Measurements from ENCODE around the gene CDH6.

The CDH6 gene

DNA sequence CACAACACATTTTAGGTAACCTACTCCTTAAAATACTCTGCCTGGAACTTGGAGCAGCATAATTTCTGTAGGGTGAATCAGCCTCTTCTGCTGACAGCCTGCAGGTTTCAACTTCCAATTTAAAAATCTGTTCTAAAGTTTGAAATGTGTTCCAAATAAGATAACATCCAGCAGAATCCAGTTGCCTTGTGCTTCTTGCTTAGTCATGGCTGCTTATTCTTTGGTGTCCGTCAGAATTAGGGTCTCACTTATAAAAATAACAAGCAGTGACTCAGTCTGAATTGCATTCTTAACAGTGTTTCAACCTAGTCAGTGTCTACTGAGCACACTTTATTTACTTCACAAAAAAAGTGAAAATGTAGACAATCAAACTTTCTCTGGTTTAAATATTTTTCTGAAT is 3.7 kb downstream of the CDH6 start:
- DNase-seq (ENCODE audit: low read depth in 2 of 2): no peak

DNA sequence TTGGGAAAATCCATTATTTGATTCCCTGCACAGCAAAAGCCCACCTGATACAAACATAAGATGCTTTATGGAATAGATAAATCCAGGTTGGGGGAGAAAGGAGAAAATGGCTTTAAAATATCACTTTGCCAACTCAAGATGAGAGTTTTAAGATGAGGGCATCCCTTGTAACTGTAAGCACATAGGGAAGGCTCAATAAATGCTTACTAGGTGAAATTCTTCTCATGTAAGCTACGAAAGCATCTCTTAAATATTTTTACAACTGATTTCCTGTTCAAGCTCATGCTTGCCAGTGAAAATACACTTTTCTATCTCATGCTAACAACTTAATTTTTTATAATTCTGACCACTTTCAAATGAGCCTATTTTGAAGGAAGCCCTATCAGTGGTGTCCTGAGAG is 11.5 kb downstream of the CDH6 start:
- DNase-seq (ENCODE audit: low read depth in 2 of 2): no peak

DNA sequence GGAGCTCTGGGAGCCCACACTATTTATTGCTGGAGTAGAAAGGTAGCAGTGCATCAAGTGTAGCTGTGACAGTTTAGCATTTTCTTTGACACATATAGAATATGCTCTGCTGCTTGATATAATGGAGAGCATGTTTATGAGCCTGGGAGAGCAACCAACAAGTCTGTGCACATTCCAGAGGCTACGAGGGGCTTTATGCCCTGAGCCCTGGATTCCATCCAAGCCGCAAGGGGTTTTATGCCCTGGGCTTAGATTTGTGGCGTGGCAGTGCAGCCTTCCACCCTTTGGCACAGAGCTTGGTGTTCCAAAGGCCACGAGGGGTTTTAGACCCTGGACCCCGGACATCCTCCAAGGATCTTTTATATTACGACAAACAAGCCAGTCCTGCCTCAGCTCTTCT is 14.6 kb downstream of the CDH6 start:
- no peak for DNase-seq (ENCODE audit: low read depth in 2 of 2)

DNA sequence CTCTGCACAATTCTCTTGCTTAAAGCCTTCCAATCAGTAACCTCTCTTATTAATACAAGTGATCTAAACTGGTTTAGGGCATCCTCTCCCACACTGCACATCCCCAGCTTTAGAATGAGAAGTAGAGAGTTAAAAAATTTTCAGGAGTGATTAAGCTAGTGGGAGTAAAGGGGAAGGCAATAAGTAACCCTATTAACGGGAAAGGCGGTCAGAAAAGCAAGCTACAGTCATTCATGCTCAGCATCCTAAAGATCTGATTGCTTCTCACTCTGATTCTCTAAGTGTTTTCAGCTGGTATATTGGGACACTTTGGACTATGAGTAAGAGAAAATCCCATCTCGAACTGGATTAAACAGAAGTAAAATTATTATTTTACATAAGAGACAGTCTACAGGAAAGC is 15.8 kb downstream of the CDH6 start:
- no peak for DNase-seq (ENCODE audit: low read depth in 2 of 2)

DNA sequence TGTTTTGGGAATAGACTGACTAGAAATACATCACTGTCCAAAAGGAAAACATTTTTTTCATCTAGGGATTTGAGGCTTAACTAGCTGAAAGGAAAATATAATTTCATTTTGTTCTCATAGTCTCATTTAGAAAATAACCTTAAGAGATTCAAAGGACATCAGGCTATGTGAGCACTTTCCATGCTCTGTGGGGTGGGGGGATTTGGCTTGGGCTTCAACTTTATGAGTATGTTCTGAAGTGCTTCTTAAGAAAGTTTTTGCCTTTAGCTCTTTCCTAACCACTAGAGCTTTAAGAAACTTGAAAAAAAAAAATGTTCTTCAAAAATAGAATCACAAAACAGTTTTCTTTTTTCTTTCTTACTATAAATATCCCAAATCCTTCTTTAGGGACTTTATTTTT is 17.6 kb downstream of the CDH6 start:
- no peak for DNase-seq (ENCODE audit: low read depth in 2 of 2)

DNA sequence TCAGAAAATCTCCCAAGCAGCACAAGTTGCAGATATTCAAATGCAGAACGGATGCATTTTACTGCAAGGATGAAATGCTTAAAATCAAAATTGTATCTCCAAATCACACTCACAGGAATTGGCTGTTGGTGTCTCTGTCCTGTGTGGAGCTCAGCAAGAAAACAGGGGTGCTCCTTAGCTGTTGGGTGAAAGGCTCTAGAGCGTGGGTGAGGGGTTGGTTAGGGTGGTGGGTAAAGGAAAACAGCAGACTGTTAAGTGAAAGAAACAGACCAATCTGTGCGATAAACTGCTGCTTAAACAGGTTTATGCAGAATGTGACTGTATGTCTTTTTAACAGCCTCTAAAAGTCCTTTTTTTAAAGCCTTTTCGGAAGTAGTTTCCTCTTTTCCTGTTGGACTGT is 19.8 kb downstream of the CDH6 start:
- no peak for DNase-seq (ENCODE audit: low read depth in 2 of 2)

DNA sequence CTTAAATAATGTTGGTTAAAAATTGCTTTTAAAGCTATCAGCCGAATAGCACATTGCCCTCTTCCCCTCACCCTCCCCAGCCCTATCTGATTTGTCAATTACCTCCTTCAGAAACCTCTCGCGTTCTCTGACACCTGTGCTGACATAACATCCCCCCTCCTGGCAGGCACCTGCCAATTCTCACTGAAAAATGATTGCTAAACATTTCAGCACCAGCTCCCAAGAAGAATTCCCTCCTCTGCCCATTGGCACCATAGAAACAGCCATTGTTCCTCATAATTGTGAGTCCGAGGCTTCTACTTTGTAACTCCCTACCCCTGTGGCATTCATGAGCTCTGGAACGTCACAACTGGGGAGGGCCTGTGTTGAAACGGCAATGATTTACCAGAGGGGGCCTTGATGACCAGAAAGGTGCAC is 20.2 kb downstream of the CDH6 start:
- DNase-seq (ENCODE audit: low read depth in 2 of 2): no peak

DNA sequence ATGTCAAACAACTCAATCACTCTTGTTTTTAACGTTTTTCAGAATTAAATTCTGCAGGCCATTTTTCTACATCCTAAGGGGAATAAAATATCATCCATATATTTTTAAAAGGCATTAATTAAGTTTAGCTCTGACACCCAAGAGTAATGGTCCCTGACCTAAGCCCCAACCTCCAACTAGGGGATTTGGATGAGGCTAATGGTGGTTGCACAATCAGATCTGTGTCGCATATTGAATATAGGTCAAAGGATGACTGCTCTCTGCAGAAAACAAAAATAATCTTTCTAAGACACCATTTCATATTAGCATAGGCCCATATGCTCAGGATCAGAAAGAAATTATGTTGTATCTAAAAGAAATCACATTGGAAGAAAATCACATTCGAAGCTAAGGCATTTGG is 20.7 kb downstream of the CDH6 start:
- DNase-seq (ENCODE audit: low read depth in 2 of 2): no peak

DNA sequence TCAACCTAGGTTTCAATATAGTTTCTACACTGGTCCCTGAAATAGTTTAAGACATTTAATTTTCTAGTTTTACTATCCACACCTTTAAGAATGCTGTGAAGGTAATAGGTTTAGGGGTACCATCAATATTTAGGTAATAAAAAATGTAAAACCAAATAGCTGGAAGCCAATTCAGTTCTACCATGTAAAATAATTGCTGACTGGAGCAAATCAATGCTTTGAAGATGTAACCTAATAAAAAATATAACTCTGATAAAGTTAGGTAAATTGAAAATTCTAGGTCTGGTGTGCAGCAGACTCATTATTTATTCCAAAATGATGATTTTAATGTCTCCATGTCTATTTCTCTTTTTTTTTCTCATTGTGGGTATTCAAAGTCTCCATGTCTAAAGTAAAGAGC is 21.8 kb downstream of the CDH6 start:
- no peak for DNase-seq (ENCODE audit: low read depth in 2 of 2)

DNA sequence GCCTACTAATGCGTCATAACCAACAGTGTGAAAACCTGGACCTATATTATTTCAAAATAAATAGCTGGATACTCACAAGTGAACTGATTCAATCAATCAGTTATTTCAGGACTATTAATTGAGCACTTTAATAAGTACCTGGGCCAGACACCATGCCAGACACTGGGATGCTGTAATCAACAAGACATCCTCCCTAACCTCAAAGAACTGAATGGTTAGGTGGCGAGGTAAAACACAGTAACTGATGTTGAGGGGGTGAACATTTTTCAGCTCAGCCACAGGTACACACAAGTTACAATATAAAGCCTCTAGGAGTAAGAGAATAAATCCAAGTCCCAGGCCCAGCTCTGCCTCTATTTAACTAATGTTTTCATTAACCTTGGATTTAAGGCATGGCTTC is 24.0 kb downstream of the CDH6 start:
- DNase-seq (ENCODE audit: low read depth in 2 of 2): no peak

DNA sequence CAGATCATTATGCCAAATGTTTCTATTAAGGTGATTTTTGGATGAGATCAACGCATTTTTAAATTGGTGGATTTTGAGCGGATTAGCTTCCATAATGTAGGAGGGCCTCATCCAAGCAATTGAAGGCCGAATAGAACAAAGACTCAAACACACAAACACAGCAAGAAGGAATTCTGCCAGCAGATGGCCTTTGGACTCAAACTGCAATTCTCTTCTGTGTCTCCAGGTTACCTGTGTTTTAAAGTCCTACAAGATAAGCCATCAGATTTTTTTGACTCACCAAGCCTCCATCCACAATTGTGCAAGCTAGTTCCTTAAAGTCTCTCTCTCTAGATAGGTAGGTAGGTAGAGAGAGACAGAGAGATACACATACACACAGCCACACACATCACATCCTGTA is 25.5 kb downstream of the CDH6 start:
- DNase-seq (ENCODE audit: low read depth in 2 of 2): no peak

DNA sequence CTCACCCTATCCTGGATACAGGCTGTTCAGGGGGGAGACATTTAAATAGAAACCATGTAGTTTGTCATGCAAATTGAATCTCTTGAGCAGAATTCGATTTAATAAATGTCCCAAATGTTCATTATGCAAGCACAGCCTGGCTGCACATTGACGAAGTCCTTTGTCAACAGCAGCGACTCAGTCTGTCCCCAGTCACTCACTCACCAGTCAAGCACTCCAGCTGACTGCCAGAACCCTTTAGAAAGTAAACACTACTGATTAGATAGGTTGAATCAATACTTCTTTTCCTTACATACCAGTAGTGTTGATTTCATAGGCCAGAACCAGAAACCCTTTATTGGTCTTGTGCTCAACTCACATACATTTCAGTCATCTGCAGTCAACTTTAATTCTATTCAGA is 27.5 kb downstream of the CDH6 start:
- DNase-seq (ENCODE audit: low read depth in 2 of 2): no peak

DNA sequence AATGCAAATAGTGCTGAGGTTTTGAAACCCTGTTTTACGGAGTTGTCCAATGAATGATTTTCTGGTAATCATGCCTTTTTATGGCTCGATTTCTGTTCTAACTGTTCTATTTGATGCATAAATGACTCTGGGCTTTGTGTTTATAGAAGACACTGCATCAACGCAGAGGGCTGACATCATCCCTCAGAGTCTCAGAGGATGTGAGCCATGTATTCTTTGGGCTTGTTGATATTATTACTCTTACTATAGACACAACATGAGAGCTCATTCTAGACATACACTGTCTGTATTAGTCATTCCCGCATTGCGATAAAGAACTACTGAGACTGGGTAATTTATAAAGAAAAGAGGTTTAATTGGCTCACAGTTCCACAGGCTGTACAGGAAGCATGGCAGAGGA is 31.6 kb downstream of the CDH6 start:
- no peak for DNase-seq (ENCODE audit: low read depth in 2 of 2)

DNA sequence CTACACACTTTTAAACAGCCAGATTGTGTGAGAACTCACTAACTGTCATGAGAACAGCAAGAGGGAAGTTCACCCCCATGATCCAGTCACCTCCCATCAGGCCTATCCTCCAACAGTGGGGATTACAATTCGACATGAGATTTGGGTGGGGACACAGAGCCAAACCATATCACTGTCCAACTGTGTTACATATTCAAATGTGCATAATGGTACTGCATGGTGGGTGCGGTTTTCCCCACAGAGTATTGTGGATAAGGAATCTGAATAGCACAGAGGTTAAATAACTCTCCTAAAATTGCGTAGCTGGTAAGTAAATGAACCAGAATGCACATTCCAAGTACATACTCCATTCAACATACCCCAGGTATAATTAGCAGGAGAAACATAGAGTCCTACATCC is 32.1 kb downstream of the CDH6 start:
- DNase-seq (ENCODE audit: low read depth in 2 of 2): no peak

DNA sequence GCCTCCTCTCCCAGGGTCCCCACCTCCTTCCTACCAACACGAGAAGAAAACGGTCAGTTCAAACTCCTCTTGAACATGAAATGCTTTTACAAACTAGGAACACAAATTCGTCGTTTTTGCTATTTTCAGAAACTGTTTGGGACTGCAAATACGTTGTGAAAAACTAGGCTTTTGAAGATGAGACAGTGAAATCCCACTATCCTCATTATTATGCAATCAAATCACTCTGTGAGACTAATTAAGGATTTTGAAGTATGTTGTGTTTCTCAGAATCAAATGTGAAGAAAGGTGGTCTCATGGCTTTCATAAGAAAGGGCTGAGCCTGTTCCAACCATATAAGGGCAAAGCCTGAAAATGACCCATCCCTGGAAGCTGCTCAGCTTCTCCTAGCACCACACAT is 33.2 kb downstream of the CDH6 start:
- DNase-seq (ENCODE audit: low read depth in 2 of 2): no peak

DNA sequence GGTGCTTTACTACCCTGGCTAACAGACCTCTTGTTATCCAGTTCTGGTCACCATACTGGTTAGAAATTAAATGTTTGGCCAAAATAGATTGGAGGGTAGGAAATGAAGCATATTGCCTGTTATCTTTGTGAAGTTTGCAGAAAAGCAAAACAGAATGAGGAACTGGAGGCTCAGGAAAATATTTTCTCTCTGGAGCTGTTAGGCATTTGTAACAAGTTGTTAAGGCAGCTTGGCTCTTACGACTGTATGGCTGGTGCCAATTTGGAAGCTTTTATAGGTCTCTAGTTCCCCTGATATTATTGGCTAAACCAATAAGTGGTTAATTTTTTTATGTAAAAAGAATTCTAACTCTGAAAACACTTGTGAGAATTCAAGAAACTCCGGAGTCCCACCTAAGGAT is 35.8 kb downstream of the CDH6 start:
- DNase-seq (ENCODE audit: low read depth in 2 of 2): no peak

DNA sequence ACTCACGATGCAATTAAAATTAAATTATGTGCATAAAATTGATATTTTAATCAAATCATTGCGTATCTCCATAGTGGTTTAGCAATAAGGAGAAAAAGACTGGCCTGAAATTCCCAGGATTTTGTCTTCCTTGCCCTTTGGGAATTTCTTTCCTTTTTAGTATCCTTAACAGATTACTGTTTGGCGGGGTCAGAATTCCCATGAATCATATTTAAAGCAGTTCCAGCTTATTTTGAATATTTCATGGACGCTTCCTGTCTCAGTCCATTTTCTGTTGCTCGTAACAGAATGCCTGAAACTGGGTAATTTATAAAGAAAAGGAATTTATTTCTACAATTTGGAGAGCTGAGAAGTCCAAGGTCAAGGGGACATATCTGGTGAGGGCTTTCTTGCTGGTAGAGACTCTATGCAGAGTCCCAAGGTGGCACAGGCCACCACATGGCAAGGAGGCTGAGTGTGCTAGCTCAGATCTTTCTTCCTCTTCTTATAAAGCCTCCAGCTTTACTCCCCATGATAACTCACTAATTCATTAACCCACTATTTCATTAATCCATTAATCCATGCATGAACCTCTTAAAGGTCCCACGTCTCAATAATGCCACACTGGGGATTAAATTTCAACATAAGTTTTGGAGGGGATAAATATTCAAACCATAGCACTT is 37.8 kb downstream of the CDH6 start:
- DNase-seq (ENCODE audit: low read depth in 2 of 2): no peak

DNA sequence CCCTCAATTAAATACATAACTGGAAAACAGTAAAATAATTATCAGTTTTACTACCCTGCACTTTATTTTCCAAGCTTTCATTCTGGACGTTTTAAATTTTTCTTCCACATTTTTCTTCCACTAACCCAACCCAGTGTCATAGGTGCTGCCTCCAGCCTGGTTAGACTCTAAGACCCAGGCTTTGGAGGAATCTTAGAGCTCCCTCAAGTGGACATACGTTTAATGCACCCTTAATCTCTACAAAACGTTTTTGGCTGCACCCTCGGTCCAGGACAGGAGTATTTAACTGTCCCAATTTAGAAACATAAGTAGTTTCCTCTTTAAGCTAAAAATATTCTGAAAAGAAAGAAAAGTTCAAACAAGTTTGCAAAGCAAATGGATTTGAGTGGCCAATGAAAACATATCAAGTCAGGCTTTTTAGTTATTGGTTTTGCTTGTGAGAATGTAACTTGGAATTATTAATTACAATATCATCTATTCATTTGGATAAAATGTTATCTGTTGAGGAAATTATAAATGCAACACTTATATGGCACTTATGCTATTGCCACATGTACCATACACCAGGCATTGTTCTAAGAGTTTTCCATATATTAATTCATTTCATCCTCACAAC is 38.9 kb downstream of the CDH6 start:
- no peak for DNase-seq (ENCODE audit: low read depth in 2 of 2)

DNA sequence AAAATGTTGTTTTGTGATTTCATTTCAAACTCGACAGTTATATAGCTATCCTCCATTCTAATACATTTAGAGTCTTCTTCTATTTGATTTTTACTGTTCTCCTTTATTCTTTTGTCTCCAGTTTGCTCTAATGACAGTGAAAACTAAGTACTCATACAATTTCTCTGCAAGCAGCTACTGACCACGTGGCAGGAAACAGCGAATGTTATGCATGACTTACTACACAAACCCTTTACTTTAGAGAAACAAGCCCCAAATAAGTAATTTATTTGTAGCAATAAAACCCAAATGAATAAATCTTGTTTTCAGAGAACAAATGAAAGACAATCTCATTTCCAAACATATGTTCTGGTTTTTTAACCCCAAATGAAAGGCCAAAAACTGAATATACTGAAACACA is 41.9 kb downstream of the CDH6 start:
- no peak for DNase-seq (ENCODE audit: low read depth in 2 of 2)

DNA sequence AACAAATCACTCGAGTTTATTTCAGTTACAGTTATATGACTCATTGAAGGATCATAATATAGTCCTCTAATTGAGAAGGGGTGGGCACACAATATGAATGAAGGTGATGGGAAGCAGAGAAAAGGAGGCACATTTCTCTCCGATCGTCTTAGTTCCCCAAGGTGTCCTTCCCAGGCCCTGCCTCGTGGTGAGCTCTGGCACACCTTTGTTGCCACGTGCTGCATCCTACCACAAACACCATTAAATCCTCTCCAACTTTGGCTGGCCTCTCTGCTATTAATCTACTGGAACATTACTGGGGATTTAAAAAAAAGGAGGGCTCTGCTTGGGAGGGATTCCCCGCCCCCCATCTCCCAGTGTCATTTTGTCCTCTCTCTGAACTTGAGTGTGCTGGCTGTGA is 42.9 kb downstream of the CDH6 start:
- DNase-seq (ENCODE audit: low read depth in 2 of 2): no peak

DNA sequence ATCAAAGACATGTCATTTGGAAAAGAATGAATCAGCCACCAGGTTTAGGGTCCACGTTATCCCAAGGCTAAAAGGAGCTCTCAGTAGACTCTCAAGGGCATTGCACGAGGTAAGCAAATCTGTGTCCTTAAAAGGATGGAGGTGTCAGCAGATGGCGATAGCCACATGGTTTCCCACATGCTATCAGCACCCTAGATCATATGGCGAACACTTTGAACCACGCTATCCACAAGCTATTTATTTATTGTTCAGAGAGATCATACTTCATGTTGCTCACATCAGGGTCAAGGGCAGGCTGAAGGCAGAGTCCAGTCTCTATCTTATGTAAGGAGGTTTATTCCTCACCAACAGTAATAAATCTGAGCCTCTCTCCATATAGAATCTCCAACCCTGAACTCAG is 43.7 kb downstream of the CDH6 start:
- DNase-seq (ENCODE audit: low read depth in 2 of 2): no peak

DNA sequence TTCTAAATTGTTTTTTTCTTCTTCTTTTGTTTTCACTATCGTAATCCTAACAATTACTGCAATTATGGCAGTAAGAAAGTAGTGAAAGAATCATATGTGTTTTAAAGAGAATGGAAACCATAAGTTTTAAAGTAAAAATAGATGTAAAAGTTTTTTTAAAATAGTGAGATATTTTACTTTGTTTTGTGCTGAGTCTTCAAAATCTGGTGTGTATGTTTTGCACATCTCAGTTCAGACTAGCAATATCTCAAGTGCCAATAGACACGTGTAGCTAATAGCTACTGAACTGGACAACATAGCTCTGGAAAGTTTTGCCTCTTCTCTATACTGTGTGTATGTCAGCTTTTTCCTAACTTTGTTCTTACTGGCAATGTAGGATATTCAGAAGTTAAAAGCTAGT is 45.0 kb downstream of the CDH6 start:
- no peak for DNase-seq (ENCODE audit: low read depth in 2 of 2)

DNA sequence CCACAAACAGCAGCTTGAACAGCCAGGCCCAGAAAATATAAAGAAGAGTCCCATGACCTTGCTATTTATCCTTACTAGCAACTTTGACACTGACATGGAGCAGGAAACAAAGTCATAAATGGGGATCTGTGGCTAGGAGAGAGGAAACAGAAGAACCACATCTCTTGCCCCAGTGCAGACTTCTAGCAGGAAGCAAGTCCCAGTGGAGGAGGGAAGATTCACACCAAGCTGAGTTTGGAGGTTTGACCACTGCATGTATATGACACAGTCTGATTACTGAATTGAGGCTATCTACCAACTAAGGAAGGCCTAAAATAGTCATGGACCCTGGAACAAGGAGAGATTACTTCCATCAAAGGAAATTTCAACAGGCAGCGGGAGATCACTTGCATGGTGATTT is 51.4 kb downstream of the CDH6 start:
- no peak for DNase-seq (ENCODE audit: low read depth in 2 of 2)

DNA sequence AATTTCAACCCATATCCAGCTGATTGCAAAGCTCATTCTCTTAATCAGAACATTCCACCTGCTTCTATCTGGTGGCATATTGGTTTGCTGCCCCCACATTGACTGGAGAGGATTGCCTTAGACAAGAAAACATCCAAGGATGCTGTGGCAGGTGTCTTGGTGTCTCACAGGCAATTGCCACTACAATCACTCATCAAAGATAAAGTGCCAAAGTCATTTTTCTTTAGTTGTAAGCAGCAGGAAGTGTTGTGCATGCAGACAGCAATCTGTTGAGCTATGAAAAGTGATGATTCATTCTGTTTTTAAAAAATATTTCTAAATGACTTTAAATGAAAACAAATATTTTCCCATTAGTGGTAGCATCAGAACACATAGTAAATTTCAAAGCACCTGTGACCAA is 53.9 kb downstream of the CDH6 start:
- DNase-seq (ENCODE audit: low read depth in 2 of 2): no peak
